CD4-positive, alpha-beta T cell treated with Interleukin-6 at 100 ng/mL for 8 hours (primary cell): ENCODE measurements around the gene SPATA20.

Experiments
- DNase-seq: peaks from one replicate; pipeline ENCODE4 v3.0.0-alpha.2; 2020; ENCODE audit warnings: mixed read lengths, low spot score

The SPATA20 gene

GRCh38 chr17:50601823-50602375 lies 54.9 kb downstream of the SPATA20 start:
- DNase-seq = no peak

- no peak for DNase-seq
Observed at GRCh38 chr17:50602836-50603235, 55.9 kb downstream of the SPATA20 start.

- no peak for DNase-seq
Observed at GRCh38 chr17:50603340-50603739, 56.4 kb downstream of the SPATA20 start.

- no peak for DNase-seq
Observed at GRCh38 chr17:50604513-50604912, 57.5 kb downstream of the SPATA20 start.

GRCh38 chr17:50605429-50605828 lies 58.5 kb downstream of the SPATA20 start:
- DNase-seq = no peak
